ENCODE results near the gene CCDC8.

CCDC8 gene

DNA sequence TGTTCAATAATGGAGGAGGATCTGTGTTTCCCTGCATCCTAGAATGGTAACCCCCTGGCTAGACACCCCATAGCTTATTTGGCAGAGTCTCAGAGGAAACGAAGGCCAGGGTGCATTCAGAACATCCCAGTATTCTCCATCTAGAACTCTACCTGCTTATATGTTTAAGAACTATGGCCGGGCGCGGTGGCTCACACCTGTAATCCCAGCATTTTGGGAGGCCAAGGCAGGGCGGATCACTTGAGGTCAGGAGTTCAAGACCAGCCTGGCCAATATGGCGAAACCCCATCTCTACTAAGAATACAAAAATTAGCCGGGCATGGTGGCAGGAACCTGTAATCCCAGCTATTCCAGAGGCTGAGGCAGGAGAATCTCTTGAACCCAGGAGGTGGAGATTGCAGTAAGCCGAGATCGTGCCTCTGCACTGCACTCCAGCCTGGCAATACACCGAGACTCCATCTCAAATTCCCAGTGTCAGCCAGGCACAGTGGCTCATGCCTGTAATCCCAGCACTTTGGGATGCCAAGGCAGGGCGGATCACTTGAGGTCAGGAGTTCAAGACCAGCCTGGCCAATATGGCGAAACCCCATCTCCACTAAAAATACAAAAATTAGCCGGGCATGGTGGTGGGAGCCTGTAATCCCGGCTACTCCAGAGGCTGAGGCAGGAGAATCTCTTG is 15.4 kb downstream of the CCDC8 start:
- DNase-seq = peak; percentile 13

DNA sequence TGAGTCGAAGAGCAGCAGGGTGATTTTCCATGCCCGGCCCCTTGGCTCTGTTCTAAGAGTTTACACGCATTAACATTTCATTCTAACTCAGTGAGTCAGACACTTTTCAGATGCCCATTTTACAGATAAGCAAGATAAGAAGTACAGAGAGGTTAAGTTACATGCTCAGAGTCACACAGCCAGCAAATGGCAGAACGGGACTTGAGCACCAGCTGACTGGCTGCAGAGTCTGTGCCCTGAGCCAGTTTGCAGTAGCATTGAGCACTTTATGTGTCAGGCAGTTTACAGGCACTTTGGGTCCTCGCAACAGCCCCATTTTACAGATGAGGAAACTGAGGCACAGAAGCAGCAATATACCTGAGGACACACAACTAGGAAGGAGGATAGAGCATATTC is 19.0 kb downstream of the CCDC8 start:
- peak; percentile 50 for DNase-seq

DNA sequence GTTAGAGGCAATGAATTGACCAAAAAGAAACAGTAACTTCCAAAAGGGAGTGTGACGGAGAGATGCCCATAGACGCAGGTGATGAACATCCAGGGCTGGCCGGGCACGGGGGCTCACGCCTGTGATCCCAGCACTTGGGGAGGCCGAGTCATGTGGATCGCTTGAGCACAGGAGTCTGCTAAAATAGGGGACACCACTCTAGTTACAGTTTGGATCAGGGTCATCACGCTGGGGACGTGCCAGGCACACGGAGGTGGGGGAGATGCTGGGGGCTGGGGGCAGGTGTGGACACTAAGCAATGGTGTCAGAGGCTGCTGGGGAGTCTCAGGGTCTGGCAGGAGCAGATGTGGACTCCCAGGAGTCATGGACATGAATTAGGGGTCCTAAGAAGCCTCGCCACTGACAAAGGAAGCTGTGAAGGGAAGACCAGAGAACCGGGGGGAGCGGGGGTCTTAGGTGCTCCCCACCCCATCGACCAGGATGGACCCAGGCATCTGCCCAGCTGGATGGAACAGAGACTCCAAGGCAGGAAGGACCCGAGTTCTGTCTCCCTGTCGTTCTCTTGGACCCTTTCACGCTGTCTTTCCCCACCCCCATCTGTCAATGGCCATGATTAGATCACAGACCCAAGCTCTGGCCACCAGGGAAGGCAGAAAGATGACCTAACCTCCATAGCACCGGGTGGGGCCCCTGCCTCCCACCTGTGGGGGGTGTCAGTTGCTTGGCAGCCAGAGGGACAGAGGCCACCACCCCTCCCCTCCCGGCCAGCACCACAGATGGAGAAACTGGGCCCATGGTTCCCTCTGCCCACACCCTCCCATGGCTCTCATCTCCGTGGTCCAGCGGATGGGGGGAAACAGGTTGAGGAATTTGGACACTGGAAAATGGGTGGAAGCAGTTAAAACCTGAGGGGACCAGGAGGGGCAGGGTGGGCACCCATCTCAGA is 19.6 kb downstream of the CCDC8 start:
- peak; percentile 45 for DNase-seq

DNA sequence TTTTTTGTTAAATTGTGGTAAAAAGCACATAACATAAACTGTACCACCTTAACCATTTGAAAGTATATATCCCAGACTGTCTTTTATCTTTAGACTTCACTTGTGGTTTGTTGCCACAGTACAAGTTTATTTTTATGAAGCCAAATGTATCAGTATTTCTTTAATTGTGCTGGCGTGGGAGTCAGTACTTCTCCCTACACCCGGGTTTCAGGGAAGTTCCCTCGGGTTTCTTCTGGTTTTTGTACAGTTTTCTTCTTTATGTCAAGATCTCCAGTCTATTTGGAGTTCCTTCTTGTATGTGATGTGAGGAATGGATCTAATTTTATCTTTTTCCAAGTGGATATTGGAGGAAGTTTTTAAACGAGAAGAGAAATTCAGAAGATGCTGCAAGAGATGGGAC is 20.5 kb downstream of the CCDC8 start:
- DNase-seq = no peak

DNA sequence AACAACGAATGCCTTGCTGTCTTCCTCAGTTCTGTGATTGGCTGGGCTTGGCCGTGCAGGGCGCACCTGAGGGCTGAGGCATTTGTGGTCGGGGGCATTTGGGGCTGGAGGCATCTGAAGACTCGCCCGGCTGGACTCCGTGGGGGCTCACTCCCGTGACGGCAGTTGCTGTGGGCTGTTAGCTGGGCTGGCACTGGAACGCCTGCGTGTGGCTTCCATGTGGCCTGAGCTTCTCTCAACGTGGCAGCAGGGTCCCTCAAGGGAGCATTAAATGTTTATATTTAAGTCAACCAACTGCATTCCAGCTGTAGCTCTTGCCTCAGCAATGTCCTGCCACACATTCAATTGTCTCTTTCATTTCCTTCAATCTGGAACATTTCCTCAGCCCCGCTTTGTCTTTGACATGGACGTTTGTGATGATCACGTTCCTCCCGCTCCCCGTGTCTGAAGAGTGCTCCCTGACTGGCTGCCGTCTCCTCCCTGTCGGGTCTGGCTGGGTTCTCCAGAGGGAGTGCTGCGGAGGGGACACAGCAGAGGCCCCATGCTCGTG is 21.0 kb downstream of the CCDC8 start:
- DNase-seq = no peak

DNA sequence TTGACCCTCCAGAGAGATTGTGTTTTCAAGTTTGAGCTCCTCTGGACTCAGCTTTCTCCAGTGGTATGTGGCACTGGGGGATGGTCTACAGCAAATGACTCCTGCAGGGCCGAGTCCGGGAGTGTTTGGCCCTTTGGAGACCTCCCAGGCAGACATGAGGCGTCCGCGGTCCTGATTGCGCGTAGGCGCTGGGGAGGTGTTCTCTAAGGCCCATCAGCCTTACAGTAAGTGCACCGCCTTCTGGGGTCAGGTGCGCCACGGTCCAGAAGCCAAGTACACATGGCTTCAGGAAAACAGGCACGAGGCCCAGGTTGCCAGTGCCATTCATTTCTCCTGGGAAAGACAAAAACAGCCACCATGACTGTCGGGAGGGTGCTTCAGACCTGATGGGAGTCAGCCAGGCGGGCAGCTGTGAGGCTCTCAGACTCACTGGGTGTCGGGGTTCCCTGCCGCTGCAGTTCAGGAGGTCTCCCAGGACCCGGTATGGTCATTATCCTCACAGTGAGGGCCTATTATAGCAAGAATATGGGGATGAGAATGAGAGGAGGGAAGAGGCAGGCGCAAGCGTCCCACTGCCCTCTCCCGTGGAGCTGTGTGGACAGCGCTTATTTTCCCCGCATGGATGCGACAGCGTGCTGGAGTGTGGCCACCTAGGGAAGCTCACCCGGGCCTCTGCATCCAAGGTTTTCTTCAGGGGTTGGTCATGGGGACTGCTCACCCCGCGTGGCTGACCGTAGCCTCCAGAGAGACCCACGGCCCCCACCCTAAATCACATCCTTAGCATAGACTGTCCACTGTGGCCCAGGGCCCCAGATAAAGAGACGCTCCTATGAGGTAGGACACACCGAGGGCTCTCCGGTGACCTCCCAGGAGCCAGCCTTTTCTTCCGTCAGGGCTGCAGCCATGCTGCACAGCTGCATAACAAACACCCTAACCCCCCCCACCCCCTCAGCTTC is 21.8 kb downstream of the CCDC8 start:
- DNase-seq = peak; percentile 55

DNA sequence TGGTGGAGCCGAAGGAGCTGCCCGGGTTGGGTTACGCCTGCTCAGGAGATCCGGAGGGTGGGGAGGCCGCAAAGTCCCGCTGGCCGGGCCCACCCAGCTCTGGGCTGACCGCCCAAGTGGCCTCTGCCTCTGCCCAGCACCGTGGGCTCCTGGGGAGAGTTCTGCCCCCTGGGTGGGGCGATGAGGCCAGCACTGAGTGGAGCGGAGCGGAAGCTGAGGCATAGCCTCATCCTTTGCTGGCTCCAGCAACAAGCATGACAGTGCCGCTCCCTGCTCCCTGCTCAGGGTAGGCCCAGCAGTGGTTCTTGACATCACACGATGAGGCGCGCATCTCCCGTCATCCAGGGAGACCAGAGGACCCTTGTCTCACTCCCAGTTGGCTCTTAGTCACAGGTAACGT is 22.5 kb downstream of the CCDC8 start:
- peak; percentile 42 for DNase-seq

DNA sequence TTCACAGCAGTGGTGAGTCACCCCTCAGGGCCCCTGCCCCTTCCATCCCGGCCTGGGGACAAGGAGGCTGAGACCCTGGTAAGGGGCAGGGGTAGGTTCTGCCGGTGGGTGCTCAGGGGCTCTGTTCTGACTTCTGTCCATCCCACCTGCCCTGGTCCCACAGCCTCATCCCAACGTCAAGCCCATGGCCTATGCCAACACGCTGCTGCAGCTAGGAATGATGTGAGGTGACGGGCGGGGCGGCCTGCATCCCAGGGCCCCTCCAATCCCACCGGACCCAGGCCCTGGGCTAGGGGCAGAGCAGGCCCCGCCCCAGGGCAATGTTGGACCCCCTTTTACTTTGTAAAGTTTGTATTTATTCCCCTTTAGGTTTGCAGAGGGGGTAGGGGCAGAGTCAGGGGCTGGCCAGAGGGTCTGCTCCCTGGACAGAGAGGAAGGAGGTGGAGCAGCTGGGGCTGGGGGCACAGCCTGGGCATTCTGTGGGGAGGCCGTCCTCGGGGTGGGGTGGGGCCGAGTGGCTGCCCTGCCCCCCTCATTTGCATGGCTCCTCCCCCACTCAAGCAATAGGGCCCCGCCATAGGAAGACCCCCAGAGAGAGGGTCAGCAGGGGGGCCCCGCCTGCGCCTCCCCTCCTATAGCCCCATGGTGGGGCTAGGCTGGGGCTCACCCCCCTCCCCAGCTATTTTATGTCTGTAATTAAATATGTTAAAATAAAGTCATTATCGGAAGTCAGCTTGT is 23.1 kb downstream of the CCDC8 start:
- DNase-seq = peak; percentile 2

DNA sequence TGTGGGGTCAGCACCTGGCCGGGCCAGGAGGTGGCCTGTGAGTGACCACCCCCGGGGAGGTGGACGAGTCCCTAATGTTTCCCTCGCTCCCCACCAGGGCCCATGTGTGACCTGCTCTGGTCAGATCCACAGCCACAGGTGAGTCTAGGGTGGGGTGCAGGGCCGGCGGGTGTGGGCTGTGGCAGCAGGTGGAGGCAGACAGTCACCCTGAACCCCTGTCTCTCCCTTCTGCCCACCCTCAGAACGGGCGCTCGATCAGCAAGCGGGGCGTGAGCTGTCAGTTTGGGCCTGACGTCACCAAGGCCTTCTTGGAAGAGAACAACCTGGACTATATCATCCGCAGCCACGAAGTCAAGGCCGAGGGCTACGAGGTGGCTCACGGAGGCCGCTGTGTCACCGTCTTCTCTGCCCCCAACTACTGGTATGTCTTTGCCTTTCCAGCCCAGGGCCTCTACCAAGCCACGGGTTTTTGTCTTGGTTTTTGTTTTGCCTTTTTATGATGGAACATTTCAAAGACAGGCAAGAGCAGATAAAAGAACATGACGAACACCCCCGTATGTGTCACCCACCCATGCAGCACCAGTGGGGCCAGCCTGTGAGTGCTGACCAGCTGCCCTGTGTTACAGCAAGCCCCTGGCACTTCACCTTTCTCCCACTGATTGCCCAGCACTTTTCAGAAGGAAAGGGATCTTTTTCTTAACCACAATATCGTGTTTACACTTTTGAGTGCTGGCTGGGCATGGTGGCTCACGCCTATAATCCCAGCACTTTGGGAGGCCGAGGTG is 24.9 kb downstream of the CCDC8 start:
- no peak for DNase-seq

DNA sequence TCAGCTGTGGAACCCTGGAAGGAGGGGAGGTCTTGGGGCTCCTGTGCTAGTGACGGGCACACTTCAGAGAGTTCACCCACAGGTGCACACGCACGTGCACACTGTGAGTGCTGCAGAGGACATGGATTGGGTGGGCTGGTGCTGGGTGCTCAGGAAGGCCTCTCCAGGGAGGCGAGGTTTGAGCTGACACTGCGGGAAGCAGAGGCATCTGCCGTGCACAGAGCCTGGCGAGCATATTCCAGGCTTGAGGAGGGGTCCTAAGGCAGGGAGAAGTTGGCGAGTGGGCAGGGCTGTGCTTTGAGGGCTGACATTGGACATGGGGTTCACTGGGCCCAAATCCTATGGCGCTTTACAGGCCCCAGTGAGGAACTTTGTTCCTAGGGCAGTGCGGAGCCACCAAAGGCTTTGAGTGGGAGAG is 25.6 kb downstream of the CCDC8 start:
- no peak for DNase-seq

DNA sequence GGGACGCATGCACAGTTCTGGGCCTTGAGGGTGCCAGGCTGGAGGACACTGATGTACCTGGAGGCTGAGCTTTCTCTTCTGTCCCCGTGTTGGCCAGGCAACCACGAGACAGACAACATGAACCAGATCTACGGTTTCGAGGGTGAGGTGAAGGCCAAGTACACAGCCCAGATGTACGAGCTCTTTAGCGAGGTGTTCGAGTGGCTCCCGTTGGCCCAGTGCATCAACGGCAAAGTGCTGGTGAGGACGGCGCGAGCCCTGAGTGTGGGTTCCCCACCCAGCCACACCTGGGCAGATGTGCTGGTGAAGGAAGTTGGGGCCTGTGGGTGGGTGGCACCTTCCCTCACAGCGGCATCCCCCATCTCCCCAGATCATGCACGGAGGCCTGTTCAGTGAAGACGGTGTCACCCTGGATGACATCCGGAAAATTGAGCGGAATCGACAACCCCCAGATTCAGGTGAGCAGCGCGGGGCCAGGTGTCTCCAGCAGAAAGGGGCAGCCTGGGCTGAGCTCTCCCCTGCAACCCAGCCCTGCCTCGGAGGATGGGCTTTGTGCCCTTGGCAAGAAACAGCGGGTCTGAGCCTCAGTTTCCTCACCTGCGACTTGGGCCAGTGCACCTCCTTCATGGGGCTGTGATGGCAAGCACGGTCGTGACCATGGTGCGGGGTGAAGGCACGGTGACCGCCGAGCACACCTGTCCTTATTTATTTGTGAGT is 26.2 kb downstream of the CCDC8 start:
- no peak for DNase-seq

DNA sequence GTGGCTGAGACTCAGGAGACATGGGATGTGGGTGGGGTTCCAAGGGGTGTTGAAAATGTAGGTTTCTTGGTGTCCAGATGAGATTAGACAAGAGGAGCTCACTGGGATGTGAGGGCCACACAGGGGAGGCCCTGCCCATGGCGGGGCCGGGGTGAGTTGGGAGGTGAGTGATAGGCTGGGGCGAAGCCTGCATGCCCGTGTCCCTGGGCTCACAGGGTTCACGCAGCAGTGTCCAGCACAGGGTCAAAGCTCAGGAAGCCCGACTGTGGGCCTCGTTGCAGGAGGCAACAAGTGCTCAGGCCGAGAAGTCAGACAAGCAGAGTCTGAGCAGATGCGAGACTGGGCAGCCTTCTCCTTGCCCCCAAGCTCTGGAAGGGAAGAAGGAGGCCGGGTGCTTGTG is 27.2 kb downstream of the CCDC8 start:
- DNase-seq = no peak

DNA sequence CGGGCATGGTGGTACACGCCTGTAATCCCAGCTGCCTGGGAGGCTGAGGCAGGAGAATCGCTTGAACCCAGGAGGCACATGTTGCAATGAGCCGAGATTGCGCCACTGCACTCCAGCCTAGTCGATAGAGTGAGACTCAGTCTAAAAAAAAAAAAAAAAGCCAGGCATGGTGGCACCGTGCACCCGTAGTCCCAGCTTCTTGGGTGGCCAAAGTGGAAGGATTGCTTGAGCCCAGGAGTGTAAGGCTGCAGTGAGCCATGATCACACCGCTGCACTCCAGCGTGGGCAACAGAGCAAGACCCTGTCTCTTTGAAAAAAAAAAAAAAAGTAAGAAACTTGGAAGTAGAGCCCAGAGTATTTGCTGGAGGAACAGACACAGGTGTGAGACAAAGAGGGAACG is 27.7 kb downstream of the CCDC8 start:
- no peak for DNase-seq

DNA sequence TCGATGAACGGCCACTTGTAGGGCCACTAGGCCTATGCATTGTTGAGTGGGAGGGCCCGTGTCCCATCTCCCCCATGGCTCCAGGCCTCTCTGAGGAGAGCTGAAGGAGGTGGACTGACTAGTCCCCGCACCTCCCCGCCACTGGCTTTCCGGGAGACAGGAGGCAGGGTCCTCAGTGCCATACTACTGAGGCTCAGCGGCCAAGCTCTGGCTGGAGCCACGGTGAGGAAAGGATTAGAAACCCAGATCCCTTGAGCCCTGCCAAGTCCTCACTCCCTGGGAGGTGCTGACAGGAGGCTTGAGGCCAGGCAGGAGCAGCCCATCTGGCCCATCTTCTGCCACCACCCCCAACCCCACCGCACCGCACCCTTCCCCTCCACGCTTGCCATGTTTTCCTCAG is 29.0 kb downstream of the CCDC8 start:
- DNase-seq = no peak

DNA sequence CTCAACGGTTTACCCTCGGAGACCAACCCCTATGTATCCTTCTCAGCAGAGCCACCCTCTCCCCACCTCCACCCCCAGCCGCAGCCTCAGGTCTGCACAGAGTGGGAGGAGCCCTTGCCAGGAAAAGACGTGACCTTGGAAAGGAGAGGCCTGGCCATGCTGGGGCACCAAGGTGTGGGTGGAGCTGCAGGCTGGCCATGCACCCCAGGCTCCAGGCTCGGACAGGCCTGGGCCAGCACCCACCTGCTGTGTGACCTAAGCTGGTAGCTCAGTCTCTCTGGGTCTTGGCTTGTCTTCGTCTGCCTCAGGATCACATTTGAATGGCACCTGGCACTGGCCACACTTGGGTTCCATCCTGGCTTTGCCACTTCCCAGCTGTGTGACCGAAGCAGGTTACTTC is 29.5 kb downstream of the CCDC8 start:
- no peak for DNase-seq

DNA sequence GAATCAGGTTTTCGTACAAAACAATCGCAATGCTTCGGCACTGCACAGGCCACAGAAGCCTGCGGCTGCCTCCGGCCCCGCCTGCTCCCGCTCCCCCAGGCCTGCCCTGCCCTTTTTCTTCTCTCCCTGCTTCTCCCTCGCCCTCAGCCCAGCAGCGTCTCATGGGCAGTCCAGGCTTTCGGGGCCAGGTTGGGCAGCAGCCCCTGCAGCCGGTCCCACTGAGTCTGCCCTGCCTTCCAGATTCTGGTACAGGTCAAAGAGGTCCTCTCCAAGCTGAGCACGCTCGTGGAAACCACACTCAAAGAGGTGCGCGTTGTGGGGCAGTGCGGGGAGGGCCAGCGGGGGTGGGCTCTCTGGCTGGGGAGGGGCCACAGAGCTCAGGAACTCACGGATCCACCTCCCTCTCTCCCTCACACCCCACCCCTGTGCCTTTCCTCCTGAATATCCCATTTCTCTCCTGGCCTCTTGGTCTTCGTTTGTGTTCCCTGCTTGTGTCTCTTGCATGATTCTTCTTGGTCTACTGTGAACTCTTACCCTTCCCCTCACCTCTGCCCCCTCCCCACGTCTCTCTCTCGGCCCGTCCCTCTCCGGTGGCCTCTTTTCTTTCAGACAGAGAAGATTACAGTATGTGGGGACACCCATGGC is 30.1 kb downstream of the CCDC8 start:
- no peak for DNase-seq

DNA sequence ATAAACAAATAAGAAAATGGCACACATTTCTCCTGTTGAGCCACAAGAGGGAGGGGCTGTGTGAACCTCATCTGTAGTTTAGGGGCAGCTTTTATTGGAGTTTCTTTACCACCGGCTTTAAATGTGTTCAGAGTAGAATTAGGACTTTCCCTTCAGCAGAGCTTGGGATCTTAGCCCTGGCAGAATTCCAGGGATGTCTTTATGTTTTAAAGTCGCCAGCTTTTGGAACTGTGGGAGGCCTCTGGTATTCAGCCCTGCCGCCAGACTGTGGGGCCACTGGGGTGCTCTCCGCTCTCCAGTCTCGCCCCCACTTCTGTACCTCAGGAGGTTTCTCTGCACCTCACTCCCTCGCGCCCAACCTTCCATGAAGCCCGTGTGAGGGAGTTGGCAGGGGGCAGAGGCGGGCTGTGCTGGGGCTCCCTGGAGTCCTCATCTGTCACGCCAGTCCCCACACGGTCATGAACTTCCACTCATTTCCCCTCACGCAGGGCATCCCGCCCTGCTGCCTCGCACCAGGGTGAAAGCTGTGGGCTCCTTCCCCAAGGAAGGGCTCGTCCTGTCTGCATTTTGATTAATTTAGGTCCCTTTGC is 31.5 kb downstream of the CCDC8 start:
- no peak for DNase-seq

DNA sequence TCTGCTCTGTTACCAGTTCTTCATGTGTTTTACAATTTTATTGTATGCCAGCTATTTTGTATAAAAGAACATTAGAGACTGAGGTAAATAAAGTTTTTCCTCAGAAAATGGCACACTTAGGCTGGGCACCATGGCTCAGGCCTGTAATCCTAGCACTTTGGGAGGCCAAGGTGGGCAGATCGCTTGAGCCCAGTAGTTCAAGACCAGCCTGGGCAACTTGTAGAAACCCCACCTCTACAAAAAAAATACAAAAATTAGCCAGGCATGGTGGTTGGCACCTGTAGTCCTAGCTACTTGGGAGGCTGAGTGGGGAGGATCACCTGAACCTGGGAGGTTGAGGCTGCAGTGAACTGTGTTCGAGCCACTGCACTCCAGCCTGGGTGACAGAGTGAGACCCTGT is 32.0 kb downstream of the CCDC8 start:
- no peak for DNase-seq

DNA sequence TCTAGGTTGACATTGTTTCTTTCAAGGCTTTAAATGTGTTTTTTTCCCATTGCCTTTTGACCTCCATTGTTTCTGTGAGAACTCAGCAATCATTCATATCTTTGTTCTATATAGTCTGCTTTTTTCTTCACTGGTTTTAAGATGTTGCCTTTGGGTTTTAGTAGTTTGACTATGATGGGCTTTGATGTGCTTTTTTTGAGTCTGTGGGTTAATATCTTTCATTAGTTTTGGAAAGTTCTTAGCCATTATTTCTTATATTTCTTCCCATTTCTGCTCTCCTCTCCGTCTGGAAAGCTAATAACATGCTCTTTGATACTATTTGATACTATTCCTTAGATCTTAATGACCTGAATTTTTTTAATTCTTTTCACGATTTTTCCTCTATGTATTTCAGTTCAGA is 32.7 kb downstream of the CCDC8 start:
- DNase-seq = no peak

DNA sequence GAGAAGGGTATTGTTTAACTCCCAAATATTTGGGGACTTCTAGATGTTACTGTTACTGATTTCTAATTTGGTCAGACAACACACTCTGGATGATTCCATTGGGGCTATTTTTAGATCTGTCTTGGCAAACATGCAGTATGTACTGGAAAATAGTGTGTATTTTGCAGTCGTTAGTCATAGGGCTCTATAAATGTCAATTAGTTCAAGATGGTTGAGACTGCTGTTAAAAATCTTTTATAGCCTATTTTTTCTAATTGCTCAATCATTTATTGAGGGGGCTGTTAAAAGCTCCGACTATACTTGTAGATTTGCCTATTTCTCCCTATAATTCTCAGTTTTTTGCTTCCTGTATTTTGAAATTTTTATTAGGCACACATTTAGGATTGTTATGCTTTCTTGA is 35.1 kb downstream of the CCDC8 start:
- no peak for DNase-seq

Measured in activated effector memory CD4-positive, alpha-beta T cell treated with anti-CD3 and anti-CD28 coated beads, Interleukin-2, amount 50 U/mL, for 16 hours (primary cell).